Measurements from ENCODE around the gene CD109.

CD109 gene

DNA sequence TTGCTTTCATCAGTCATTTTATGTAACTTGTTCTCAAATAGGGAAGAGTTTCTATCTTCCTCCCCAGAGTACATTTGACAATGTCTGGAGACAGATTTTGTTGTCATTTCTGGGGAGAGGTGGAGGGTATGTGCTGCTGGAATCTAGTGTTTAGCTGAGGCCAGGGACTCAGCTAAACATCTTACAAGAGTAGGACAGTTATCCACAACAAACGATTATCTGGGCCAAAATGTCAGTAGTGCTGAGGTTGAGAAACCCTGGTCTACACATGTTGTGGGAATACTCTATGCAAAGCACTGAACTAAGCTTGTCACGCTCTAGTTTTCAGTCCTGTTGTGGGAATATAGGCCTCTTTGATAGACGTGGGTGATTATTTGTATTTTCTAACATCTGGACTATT, 171.4 kb downstream of the CD109 start:
- DNase-seq = no peak

DNA sequence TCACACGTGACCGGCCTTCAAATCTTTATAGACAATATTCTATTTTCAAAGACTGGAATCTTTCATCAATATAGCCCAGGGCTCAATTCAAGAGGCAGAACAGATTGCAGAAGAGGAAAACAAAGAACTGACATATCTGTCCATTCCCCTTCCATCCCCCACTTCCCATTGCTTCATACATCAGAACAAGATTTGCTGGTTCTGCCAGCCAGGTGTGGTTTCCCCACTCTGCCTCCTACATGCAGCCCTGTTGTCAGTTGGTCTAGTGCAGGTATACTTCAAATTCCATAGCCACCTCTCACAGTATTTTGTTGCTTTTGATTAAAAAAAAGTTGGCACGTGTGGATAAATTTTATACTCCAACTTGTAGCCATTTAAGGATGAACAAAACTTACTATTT, 174.9 kb downstream of the CD109 start:
- DNase-seq = no peak

DNA sequence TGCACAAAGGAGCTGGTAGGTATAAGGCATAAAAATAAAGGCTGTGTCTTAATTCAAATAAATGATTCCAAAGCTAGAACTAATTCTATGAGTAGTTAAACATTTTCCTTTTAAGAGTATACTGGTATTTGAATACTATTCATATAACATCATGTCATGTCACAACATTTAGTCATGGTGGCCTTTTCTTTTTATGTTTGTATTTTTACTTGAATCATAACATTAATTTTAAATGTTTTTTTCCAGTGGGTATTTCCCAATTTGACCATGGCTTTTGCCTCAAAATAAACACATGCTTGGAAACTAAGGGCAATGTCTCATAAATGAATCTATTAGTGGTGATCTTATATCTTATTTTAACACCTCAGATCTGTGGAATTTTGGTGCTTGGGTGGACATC, 177.1 kb downstream of the CD109 start:
- DNase-seq = no peak

All from CD4-positive, alpha-beta T cell treated with Interleukin-4 for 4 hours (primary cell).